SU-DHL-6 (cell line): ENCODE data around the gene TECPR2.

Experiments
- CTCF ChIP-seq: fragments of 200-600 bp; sonication (generic); IDR thresholded peaks from one replicate; pipeline ENCODE4 v1.5.1; 2017; ENCODE audit warnings: antibody characterized with exemption, mild to moderate bottlenecking, low read length, moderate library complexity; ENCODE audit not compliant: insufficient read depth, poor library complexity, severe bottlenecking
- EZH2phosphoT487 ChIP-seq: fragments of 200-600 bp; sonication (generic), shearing (Covaris generic); conservative IDR thresholded peaks from 2 replicates; pipeline ENCODE4 v1.6.1; 2018; ENCODE audit warnings: mild to moderate bottlenecking, antibody characterized with exemption, low read length, moderate library complexity, mixed read lengths

- TF ChIP-seq CTCF (no peak), EZH2phosphoT487 (no peak)
Observed at GRCh38 chr14:102362545-102363181, at the start of gene TECPR2, which contains the start of gene CINP.
